NCI-H146 (cell line): ENCODE data around the gene C1orf159.
A peak's percentile ranks its signal among the peaks of the same experiment; 100 is the strongest.
"Not testable (repeated sequence)": the region's sequence is repeated elsewhere in the genome, so short reads cannot be mapped to it uniquely, and the experiment has no call there.

Experiments used
- DNase-seq: peaks from one replicate; lab custom pipeline; 2025; lab: John Stamatoyannopoulos, UW

C1orf159 gene

GRCh38 chr1:1149416-1149815 lies 33.5 kb upstream of the C1orf159 start:
- DNase-seq: no peak

GRCh38 chr1:1148569-1148968 lies 32.7 kb upstream of the C1orf159 start:
- no peak for DNase-seq

- no peak for DNase-seq
These were observed 32.2 kb upstream of the C1orf159 start for GRCh38 chr1:1148061-1148460.

GRCh38 chr1:1146596-1146995 lies 30.7 kb upstream of the C1orf159 start:
- no peak for DNase-seq

GRCh38 chr1:1146026-1146425 lies 30.1 kb upstream of the C1orf159 start:
- no peak for DNase-seq

GRCh38 chr1:1145547-1145914 lies 29.6 kb upstream of the C1orf159 start:
- DNase-seq: no peak

GRCh38 chr1:1144843-1145546 lies 29.1 kb upstream of the C1orf159 start:
- no peak for DNase-seq

- peak; percentile 62 for DNase-seq
These were observed 28.4 kb upstream of the C1orf159 start for GRCh38 chr1:1144122-1144842.

GRCh38 chr1:1143636-1144035 lies 27.7 kb upstream of the C1orf159 start:
- DNase-seq: no peak

GRCh38 chr1:1142844-1143243 lies 27.0 kb upstream of the C1orf159 start:
- DNase-seq: no peak

GRCh38 chr1:1142352-1142751 lies 26.5 kb upstream of the C1orf159 start:
- DNase-seq: not testable (repeated sequence)

- no peak for DNase-seq
These were observed 26.0 kb upstream of the C1orf159 start for GRCh38 chr1:1141911-1142250.

GRCh38 chr1:1141244-1141910 lies 25.5 kb upstream of the C1orf159 start:
- no peak for DNase-seq

GRCh38 chr1:1140673-1141072 lies 24.8 kb upstream of the C1orf159 start:
- DNase-seq: no peak

GRCh38 chr1:1137256-1138045 lies 21.6 kb upstream of the C1orf159 start:
- DNase-seq: peak; percentile 72

GRCh38 chr1:1136547-1137230 lies 20.8 kb upstream of the C1orf159 start:
- peak; percentile 95 for DNase-seq

- DNase-seq: no peak
These were observed 19.6 kb upstream of the C1orf159 start for GRCh38 chr1:1135339-1136136.

- DNase-seq: no peak
These were observed 18.5 kb upstream of the C1orf159 start for GRCh38 chr1:1134300-1134970.

- no peak for DNase-seq
These were observed 17.3 kb upstream of the C1orf159 start for GRCh38 chr1:1132956-1133750.
